NOMO-1 treated with DMSO at 0.1 percent for 48 hours (cell line): Measurements from ENCODE around the gene PPP2R5C.
A peak's percentile ranks its signal among the peaks of the same experiment; 100 is the strongest.

Source experiments
- DNase-seq: peaks from one replicate; lab custom pipeline; 2025; ENCODE audit not compliant: unreplicated experiment; lab: John Stamatoyannopoulos, UW

Gene PPP2R5C

DNA sequence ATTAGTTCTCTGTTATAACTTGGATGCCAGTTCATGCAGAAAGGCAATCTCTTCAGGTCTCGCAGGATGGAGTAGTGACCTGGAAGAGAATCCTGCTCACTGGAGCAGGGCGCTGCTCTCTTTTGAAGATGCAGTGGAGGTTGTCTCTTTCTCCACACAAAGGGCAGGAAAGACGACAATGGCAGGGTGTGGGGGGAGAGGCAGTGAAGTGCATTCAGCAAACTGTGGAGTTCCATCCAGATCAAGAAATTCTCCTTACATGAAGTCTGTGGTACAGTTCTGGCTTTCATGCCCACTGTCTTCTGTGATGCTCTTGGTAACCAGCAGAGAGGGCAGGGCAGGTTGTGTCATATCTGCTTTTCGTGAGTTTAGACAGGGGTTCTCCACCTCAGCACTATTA is 6.6 kb upstream of the PPP2R5C start:
- no peak for DNase-seq

DNA sequence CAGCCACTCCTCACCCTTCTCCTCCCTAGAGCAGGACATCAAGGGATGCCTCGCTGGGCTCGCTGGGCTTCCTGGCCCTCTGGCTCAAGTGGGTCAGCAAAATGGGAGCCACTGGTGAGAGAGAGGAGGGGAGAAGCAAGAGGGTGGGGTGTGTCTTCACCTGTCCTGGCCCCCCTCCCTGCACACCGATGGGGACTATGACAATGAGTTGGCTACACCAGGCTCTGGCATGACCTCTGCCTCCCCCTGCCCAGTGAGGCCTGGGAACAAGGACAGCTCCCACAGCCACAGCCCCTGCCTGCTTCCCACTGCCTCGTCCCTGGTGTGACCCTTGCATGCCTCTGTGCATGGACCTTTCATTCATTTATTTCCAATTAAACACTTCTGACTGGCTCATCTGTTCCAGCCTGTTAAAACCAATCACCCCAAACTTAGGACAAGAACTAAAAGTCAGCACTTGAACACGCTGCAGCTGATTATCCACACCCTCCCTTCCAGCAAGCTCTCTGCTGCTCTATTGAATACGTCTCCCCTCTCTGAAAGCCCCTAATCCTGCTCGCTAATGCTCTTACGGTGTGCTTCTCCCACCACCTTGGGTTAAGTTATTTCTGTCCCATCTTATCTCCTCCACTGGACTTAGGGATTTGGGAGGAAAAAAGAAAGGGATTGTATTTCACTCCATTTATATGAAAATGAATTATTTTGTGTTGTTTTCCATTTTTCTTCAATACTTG is 5.8 kb upstream of the PPP2R5C start:
- DNase-seq = no peak

DNA sequence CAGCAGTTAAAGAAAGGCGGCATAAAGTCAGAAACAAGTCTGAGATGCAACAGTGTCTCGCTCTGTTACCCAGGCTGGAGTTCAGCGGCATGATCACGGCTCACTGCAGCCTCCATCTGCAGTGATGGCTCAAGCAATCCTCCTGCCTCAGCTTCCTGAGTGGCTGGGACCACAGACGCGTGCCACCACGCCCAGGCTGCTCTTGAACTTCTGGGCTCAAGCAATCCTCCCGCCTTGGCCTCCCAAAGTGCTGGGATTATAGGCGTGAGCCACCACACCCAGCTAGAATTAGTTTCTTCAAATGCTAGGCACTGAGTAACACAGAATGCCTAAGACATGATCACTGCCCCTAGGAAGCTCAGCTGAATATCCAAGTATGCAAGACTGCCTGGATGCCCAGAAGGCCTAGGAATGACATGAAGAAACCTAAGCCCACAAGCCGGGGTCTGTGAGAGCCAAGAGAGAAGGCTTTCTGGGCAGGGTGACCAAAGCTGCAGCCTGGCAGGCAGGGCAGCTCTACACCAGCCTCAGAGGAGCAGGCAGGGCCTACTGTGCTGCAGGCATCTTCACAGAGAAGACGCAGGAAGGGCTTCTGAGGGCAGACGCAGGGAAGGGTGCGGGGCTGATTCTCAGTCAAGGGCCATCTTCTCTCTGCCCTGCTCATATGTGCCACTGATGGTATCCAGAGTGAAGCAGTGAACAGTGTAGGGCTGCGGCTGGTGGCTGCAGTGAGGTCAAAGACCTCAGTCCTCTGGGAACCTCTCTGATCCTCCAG is 4.3 kb upstream of the PPP2R5C start:
- DNase-seq = no peak

DNA sequence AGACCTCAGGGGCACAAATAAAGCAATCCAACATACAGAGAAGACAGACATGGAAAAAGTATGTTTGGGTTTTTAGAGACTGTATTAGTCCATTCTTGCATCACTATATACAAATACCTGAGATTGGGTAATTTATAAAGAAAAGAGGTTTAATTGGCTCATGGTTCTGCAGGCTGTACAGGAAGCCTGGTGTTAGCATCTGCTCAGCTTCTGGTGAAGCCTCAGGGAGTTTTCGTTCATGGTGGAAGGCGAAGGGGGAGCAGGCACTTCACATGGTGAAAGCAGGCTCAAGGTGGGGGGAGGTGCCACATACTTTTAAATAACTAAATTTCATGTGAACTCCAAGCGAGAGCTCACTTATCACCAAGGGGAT is 3.7 kb upstream of the PPP2R5C start:
- no peak for DNase-seq

DNA sequence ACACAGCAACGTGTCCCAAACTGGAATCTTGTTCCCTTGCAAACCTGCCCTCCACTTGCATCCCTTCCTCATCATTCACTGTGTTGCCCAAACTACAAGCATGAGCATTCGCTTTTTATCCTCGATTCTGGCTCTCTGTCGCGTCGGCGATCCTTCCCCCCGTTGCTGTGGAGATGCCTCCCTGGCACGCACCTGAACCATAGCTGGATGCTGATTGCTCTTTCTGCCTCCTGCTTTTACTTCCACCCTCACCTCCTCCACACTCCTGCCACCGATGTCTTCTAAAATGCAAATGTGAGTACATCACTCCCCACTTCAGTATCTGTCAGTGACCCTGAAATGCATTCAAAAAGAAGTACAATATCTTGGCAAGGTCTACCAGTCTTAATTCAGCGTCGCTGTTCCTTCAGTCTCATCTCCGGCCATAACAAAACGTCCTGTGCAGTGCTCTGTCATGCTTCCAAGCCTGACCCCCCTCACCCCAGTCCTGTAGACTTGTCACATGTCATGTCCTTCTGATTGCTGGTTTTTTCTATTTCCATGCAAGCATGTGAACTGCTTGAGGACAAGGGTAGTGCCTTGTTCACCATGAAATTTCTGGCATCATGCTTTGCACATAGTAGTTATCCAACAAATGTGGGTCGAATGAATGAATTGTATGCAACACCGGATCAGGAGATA is 2.5 kb upstream of the PPP2R5C start:
- DNase-seq = no peak

DNA sequence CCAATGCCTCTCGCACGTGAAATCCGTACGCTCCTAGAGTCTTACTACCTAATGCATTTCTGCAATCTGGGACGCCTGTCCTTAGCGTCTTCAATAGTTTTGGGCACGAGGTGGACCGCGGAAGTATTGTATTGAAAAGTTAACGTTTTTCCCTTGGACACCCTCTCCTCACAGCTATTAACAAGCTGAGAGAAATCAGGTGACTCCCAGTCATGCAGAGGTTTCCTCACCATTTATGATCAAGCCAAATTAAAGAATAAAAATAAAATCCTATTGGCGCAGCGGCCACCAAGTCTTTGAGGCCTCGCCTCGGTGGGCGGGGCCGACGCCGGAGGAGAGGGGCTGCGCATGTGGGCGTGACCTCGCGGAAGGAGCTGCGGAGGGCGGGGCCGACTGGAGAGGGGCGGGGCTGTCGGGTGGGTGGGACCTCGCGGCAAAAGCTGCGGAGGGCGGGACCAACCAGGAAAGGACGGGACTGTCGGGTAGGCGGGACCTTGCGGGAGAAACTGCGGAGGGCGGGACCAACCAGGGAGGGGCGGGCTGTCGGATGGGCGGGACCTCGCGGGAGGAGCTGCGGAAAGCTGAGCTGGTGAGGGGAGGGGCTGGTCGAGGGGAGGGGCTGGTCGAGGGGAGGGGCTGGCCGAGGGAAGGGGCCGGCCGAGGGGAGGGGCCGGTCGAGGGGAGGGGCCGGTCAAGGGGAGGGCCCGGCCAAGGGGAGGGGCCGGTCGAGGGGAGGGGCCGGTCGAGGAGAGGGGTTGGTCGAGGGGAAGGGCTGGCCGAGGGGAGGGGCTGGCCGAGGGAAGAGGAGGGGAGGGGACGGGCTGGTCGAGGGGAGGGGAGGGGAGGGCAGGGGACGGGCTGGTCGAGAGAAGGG is 1.1 kb upstream of the PPP2R5C start:
- DNase-seq = peak; percentile 95

DNA sequence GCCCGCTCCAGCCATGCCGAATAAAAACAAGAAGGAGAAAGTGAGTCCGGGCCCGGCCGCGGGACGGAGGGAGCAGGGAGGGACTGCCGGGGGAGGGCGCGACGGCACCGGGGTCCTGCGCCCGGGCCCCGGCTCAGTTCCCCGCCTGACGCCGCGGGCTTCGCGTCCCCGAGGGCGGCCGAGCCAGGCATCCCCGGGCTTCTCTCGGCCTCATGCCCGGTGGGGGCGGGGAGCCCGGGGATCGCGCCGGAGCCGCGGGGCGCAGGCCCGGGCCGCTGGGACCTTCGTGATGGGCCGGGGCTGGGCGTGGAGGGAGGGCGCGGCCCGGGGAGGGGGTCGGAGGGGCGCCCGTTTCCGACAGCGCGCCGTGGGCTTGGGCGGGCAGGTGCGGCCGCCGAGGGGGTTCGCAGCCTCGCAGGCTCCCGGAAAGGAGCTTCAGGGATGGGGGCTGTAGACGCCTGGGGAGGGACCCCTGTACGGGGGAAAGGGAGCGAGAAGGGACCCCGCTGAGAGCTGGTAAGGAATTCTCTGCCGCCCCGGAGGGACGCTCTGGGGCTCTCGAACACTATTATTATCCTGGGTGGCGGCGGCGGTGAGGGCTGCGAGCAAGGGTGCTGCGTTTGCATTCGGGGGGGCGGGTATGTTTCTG is 496 bp downstream of the PPP2R5C start:
- DNase-seq = no peak

DNA sequence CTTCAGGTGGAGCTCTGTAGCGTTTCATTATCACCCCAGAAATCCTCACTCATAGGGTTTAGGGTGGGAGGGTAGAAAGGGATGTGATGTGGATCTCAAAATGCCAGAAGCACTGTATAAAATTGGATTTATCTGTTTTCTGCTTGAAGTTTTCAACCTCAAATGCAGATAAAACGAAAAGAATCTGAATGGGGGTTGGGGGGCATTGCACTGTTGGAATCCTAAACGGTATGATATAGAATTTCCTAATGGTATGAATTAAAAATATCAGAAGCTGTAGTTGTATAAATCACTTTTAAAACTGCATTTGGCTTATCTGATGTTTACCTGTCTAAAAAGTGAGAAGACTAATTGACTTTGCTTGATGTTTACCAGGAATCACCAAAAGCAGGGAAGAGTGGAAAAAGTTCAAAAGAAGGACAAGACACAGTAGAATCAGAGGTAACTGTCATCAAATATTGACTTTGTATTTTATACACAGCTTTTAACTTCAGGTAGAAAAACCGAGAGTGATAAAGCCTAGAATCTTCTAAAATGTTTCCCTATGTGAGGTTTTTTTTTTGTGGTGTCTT is 1.1 kb downstream of the PPP2R5C start:
- no peak for DNase-seq

DNA sequence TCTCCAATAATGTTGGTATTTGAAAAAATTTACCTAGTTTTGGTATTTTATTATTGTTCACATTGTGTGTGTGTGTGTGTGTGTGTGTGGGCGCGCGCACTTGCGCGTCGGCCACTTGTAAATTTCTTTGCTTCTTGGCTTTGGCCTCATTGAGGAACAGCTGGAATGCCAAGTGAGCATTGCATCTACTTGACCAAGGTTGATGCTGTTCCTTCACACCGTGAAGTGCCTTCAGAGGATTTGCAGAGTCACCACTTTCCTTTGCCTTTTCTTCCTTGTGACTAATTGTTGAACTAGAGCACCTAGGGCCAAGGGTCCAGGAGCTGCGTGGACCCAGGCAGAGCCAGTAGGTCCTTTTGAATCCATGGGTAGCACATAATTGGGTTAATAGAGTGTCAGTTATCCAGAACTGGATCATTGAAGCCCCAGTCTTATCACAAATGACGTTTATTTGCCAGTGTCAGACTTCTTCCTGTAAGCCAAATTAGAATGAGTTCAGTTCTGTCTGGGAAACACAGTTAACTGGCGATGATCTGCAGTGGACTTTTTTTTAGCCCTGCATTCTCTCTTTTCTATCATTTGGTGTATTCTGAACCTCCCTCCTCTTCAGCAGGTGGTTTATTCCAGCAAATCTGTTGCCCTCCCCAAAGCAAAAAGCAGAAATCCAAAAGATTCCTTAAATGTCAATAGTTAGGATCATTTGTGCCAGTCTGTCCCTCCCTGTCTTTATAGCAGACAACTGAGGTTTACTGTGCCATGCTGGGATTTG is 2.6 kb downstream of the PPP2R5C start:
- no peak for DNase-seq

DNA sequence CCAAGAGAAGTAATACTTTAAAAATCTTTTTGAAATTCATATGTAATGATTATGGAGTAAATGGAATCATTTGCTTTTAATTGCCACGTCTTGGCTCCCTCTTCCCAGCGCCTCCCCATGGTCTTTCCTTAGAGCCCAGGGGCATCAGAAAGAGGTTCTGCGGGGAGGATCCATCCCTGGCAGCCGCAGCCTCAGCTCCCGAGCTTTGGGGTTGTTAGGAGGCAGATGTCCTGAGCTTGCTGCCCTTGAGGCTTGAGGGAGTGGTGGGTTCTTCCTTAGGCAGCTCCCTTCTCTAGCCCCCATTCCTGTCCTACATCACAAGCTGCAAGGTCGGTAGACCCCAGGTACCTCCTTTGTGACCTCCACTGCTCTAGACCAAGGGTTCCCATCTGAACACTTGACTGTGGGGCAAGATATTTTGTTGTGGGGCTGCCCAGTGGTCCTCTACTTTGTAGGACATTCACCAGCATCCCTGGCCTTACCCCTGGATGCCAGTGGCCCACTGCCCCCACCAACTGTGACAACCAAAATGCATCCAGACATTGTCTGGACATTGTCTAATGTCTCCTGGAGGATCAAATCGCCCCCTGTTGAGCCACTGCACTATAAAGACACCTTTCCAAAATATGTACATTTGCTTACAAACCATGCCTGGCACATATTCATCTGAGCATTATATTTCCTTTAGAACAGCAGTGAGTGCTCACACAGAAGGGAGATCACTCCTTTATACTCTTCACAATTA is 6.3 kb downstream of the PPP2R5C start:
- DNase-seq = no peak

DNA sequence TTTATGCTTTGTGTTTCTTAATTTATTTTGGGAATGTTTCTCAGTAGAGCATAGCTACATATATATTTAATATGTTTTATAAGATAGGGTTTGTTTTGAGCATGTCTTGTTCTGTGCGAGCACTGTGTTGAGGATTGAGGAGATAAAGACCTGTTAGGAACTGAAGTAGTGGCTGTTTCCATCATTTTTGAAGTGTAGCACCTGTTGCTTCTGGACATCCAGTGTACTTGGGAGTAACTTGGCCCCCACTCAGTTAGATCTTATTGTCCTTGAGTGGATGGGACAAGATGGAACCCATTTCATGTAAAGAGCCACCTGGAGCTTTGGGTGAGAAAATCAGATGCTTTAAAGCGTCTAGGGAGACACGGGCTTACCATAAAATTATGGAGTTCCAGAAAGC is 8.7 kb downstream of the PPP2R5C start:
- DNase-seq = no peak

DNA sequence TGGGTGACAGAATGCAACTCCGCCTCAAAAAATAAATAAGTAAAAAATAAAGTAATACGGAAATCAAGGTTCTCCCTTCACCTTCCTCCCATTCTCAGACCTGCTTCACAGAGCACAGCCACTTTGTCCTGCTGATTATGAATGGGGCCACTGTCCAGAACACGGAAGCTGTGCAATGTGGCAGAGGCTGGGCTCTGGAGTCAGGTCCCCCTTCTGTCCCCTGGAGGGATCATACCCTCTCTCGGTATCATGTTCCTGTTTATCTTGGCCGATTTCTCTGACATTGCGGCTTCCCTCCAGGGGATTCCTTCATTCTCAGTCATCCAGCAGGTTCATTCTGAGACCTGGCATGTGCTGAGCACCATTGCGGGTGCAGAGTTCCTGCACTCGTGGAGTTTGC is 11.3 kb downstream of the PPP2R5C start:
- DNase-seq = no peak

DNA sequence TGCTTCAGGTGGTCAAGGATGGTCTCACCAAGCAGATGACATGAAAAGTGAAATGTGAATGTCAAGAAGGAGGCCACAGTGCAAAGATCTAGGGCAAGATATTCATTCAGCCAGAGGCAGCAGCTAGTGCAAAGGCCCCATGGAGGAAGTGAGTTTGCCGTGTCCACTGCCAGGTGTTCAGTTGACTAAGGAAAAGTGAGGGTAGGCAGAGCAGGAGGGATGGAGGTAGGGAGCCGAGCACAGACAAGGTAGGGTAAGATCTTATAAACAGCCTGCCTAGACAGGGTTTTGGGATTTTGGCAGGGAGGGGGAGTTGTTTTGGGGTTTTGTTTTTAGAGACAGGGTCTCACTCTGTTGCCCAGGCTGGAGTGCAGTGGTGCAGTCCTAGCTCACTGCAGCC is 11.9 kb downstream of the PPP2R5C start:
- DNase-seq = no peak

DNA sequence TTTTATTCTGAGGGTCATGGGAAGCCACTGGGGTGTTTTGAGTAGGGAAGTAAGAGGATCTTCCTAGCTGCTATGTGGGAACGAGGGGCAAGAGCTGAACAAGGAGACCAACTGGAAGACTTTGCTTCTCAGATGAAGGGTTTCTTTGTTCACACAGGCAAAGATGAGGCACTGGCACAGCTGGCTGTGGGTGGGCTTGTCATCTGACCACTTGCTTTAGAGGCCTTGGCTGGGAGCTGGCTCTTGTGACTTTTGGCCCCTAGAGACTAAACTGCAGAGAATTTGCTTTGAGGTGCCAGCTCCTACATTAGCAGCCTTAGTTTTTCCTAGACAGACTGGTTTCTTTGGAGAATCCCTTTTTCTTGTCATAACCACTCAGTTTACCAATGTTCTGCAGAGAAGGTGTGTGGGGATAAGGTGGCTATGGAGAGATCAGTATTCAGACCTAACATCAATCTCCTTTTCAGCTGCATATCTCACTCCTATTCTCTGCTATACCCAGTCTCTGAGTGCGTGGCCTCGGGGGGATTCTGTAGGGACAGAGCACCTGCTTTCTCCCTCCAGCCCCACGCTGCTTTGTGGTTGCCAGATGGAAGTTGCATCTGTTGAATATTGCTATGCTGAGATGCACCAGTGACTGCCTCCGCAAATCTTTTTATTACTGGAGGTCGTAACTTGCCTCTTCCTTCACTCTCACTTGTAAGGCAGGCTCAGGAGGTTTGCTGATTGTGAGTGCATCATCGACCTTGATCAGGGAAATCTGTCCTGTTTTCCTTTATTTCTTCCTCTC is 12.7 kb downstream of the PPP2R5C start:
- no peak for DNase-seq

DNA sequence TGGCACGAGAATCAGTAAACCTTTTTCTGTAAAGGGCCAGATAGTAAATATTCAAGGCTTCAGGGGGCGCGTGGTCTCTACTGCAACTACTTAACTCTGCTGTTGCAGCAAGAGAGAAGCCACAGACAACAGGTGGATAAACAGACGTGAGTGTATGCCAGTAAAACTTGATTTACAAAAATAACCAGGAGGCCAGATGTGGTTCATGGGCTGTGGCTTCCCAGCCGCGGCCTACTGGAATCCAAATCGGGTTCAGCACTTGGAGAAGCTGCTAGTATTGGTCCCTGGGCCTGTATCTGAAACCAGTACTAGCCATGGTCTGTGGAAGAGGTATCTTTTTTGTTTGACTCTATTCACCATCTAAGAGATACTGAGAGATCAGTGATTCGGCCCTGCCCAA is 13.3 kb downstream of the PPP2R5C start:
- no peak for DNase-seq

DNA sequence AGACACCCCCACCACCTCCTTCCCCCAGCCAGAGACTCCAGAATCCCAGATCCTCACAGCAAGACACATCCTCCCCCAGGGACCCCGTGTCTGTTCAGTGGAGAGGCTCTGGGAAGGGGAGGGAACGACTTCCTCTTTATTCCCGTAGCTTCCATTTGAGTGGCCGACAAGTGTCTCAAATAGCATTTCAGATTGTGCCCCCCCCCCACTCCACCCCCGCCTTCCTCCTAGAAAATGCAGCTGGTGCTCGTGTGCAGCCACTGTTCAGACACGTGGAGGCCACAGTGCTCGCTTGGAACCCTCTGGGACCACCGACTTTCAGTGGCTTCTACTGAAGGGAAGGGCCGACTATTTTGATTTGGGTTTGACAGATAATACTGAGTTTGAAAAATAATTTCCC is 14.3 kb downstream of the PPP2R5C start:
- DNase-seq = no peak

DNA sequence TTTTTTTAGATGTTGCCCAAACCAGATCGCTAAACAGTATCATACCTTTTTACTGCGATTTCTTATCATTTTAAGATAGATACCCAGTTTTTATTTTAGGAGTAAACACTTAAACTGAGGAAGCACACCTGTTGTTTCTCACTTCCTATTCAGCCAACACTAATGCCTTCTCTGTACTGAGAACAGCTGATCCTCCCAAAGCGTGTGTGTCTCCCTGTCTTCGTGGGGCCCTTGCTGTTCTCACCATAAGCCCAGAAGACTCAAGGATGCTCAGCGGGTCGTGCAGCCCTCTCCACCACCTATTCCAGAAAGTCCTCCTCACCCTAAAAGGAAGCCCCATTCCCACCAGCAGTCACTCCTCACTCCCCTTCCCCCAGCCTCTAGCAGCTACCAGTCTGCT is 14.8 kb downstream of the PPP2R5C start:
- DNase-seq = no peak

DNA sequence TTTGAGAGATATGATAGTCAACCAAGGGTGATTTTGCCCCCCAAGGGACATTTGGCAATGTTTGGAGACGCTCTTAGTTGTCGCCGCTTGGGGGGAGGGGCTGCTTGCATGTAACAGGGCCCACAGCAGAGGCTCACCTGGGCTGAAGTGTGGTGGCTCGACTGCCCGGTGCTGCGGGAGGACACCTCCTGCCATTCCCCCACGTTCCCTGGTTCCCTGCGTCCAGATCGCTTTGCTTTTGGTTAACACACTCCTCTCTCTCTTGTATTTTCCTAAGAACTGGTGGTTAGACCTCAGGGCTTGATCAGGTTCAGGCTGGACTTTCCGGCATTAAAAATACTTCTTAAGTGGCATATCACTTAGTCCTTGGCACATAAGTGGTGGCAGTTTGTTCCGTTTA is 18.9 kb downstream of the PPP2R5C start:
- DNase-seq = no peak
